Endothelial cell (in vitro differentiated cells): Measurements from ENCODE around the gene SH3RF3. TPM values are rescaled to one million over a fixed set of nuclear protein-coding genes. Genes with fewer than 3 reads are reported as not detected.
A peak's percentile ranks its signal among the peaks of the same experiment; 100 is the strongest.

Experiments
- DNase-seq: peaks from one replicate; pipeline ENCODE4 v3.0.0; 2021; ENCODE audit warnings: low spot score
- H3K27ac Mint-ChIP-seq: one replicate; pipeline ENCODE4 v1.8.0; 2021; ENCODE audit warnings: mixed read lengths, inconsistent platforms; ENCODE audit not compliant: unreplicated experiment
- H3K27me3 Mint-ChIP-seq: one replicate; pipeline ENCODE4 v1.8.0; 2021; ENCODE audit warnings: mild to moderate bottlenecking, moderate library complexity, mixed read lengths, inconsistent platforms; ENCODE audit not compliant: unreplicated experiment
- H3K36me3 Mint-ChIP-seq: one replicate; pipeline ENCODE4 v1.8.0; 2021; ENCODE audit warnings: mild to moderate bottlenecking, low read depth, mixed read lengths, inconsistent platforms; ENCODE audit not compliant: unreplicated experiment
- H3K4me1 Mint-ChIP-seq: one replicate; pipeline ENCODE4 v1.8.0; 2021; ENCODE audit warnings: mild to moderate bottlenecking, mixed read lengths, inconsistent platforms; ENCODE audit not compliant: unreplicated experiment
- H3K4me3 Mint-ChIP-seq: one replicate; pipeline ENCODE4 v1.8.0; 2021; ENCODE audit warnings: mild to moderate bottlenecking, mixed read lengths, inconsistent platforms; ENCODE audit not compliant: unreplicated experiment
- H3K9me3 Mint-ChIP-seq: one replicate; pipeline ENCODE4 v1.8.0; 2021; ENCODE audit warnings: mixed read lengths, inconsistent platforms; ENCODE audit not compliant: unreplicated experiment
- CTCF ChIP-seq: fragments of 200-600 bp; sonication (generic); IDR thresholded peaks from one replicate; pipeline ENCODE4 v1.5.0; 2021; ENCODE audit warnings: antibody characterized with exemption; ENCODE audit not compliant: unreplicated experiment
- total RNA-seq: library from RNA; stranded (reverse); fragmentation: NEBNext Ultra II Directional; extraction: Animal tissue kit (Norgen Biotek cat#: 25700); gene quantifications from one replicate; pipeline ENCODE4 v1.2.1, GENCODE V29; 2021; ENCODE audit not compliant: unreplicated experiment

SH3RF3 gene
- total RNA-seq, 1 donor from 2014 or later: 12.8 TPM

GRCh38 chr2:109374548-109375130 is 245.6 kb downstream of the SH3RF3 start:
- peak; percentile 2 for DNase-seq
- Mint-ChIP-seq H3K4me3 (no peak overlapping the region), H3K9me3 (no peaks in the 10 kb centered on the region)

GRCh38 chr2:109375131-109375561 is 246.1 kb downstream of the SH3RF3 start:
- no peak for TF ChIP-seq CTCF
- H3K36me3 Mint-ChIP-seq: peaks cover 14% of the 10 kb centered on the region

More at GRCh38 chr2:109374548-109375130, 245.6 kb downstream of the SH3RF3 start:
- no peak for TF ChIP-seq CTCF
- H3K4me1 Mint-ChIP-seq: peaks cover 15% of the 10 kb centered on the region
- peaks cover 13% of the 10 kb centered on the region for H3K27me3 Mint-ChIP-seq
- no peak overlapping the region for H3K27ac Mint-ChIP-seq
- H3K36me3 Mint-ChIP-seq: peaks cover 14% of the 10 kb centered on the region

GRCh38 chr2:109375656-109376055 is 246.7 kb downstream of the SH3RF3 start:
- Mint-ChIP-seq H3K9me3 (no peaks in the 10 kb centered on the region), H3K4me3 (no peak overlapping the region), H3K27ac (no peak overlapping the region), H3K27me3 (peaks cover 11% of the 10 kb centered on the region), H3K4me1 (peaks cover 12% of the 10 kb centered on the region), H3K36me3 (peaks cover 14% of the 10 kb centered on the region)
- DNase-seq: peak; percentile 1
- TF ChIP-seq CTCF: no peak

More at GRCh38 chr2:109375131-109375561, 246.1 kb downstream of the SH3RF3 start:
- peaks cover 15% of the 10 kb centered on the region for H3K4me1 Mint-ChIP-seq
- DNase-seq: peak; percentile 1
- peaks cover 13% of the 10 kb centered on the region for H3K27me3 Mint-ChIP-seq
- no peak overlapping the region for H3K4me3 Mint-ChIP-seq
- no peaks in the 10 kb centered on the region for H3K9me3 Mint-ChIP-seq
- no peak overlapping the region for H3K27ac Mint-ChIP-seq

- Mint-ChIP-seq H3K36me3 (peaks cover 14% of the 10 kb centered on the region), H3K4me1 (peaks cover 11% of the 10 kb centered on the region), H3K27ac (no peak overlapping the region), H3K9me3 (no peaks in the 10 kb centered on the region), H3K27me3 (peaks cover 11% of the 10 kb centered on the region), H3K4me3 (no peak overlapping the region)
- TF ChIP-seq CTCF: no peak
- peak; percentile 2 for DNase-seq
Observed at GRCh38 chr2:109376115-109376514, 247.1 kb downstream of the SH3RF3 start.

- H3K9me3 Mint-ChIP-seq: no peaks in the 10 kb centered on the region
- peaks cover 16% of the 10 kb centered on the region for H3K27me3 Mint-ChIP-seq
- H3K4me3 Mint-ChIP-seq: no peak overlapping the region
- TF ChIP-seq CTCF: no peak
- peaks cover 15% of the 10 kb centered on the region for H3K4me1 Mint-ChIP-seq
- no peak overlapping the region for H3K27ac Mint-ChIP-seq
- DNase-seq: peak; percentile 1
- peaks cover 14% of the 10 kb centered on the region for H3K36me3 Mint-ChIP-seq
Observed at GRCh38 chr2:109376796-109377495, 247.9 kb downstream of the SH3RF3 start.
